SK-N-SH (cell line): ENCODE results near the gene C6orf136. TPM values are rescaled to one million over a fixed set of nuclear protein-coding genes. Genes with fewer than 3 reads are reported as not detected.

ENCODE experiments used
- CTCF ChIA-PET: fragments of 300-600, 350-600 bp; formaldehyde crosslinking; extraction: SDS; loops from one replicate; lab custom pipeline; 2021; lab: Yijun Ruan, JAX
- POLR2A ChIA-PET: fragments of 350-600 bp; sonication (Branson Sonifier 250); formaldehyde crosslinking; extraction: SDS; loops from one replicate; lab custom pipeline; 2020; ENCODE audit warnings: antibody characterized with exemption, inconsistent platforms; lab: Yijun Ruan, JAX
- DNase-seq: peaks from one replicate; pipeline ENCODE4 v3.0.0; 2012
- H2AFZ ChIP-seq: fragments of 200-600 bp; sonication (generic); 2 replicates; pipeline ENCODE4 v1.8.1; 2016; ENCODE audit warnings: antibody characterized with exemption, mild to moderate bottlenecking, low read depth
- H3F3A ChIP-seq: fragments of 200-600 bp; sonication (generic); replicated peaks from 2 replicates; pipeline ENCODE3; 2016; ENCODE audit warnings: antibody characterized with exemption, mild to moderate bottlenecking; ENCODE audit not compliant: insufficient read depth
- H3K27ac ChIP-seq, 2 experiments: fragments of 200-500 bp in 1 of 2; fragments of 200-600 bp in 1 of 2; sonication (Bioruptor generic) in 1 of 2; sonication (generic), shearing (Covaris generic) in 1 of 2; 2 replicates each; pipeline versions ENCODE4 v1.5.1 to v1.6.1; 2014 to 2016; ENCODE audit warnings: low read depth in 2 of 2, inconsistent platforms in 1 of 2, low read length in 1 of 2, mild to moderate bottlenecking in 1 of 2, mixed read lengths in 1 of 2
- H3K27me3 ChIP-seq: fragments of 200-600 bp; sonication (generic), shearing (Covaris generic); 2 replicates; pipeline ENCODE4 v1.6.1; 2016; ENCODE audit warnings: mixed run types; ENCODE audit not compliant: insufficient read depth
- H3K36me3 ChIP-seq, 2 experiments: fragments of 200-500 bp in 1 of 2; fragments of 200-600 bp in 1 of 2; sonication (Bioruptor generic) in 1 of 2; sonication (generic) in 1 of 2; replicated peaks in 1 of 2; 2 replicates each; pipeline versions ENCODE3 to v1.5.1; 2014 to 2016; ENCODE audit warnings: low read length in 1 of 2, mild to moderate bottlenecking in 1 of 2; ENCODE audit not compliant: insufficient read depth in 2 of 2, control insufficient read depth in 1 of 2
- H3K4me1 ChIP-seq, 2 experiments: fragments of 200-500 bp in 1 of 2; fragments of 200-600 bp in 1 of 2; sonication (Bioruptor generic) in 1 of 2; sonication (generic), shearing (Covaris generic) in 1 of 2; 2 replicates each; pipeline versions ENCODE4 v1.5.1 to v1.6.1; 2014 to 2016; ENCODE audit warnings: low read depth in 1 of 2, low read length in 1 of 2, mixed run types in 1 of 2; ENCODE audit not compliant: insufficient read depth in 2 of 2, control insufficient read depth in 1 of 2
- H3K4me2 ChIP-seq: fragments of 200-600 bp; sonication (generic), shearing (Covaris generic); 2 replicates; pipeline ENCODE4 v1.6.1; 2017; ENCODE audit warnings: mixed run types
- H3K4me3 ChIP-seq, 2 experiments: fragments of 200-500 bp in 1 of 2; fragments of 200-600 bp in 1 of 2; sonication (Bioruptor generic) in 1 of 2; sonication (generic), shearing (Covaris generic) in 1 of 2; 2 replicates each; pipeline versions ENCODE4 v1.5.1 to v1.8.1; 2014 to 2016; ENCODE audit warnings: low read depth in 2 of 2, inconsistent platforms in 1 of 2, low read length in 1 of 2, mild to moderate bottlenecking in 1 of 2, mixed read lengths in 1 of 2, moderate library complexity in 1 of 2
- H3K79me2 ChIP-seq: fragments of 200-600 bp; sonication (generic); 2 replicates; pipeline ENCODE4 v1.8.1; 2017; ENCODE audit warnings: mild to moderate bottlenecking; ENCODE audit not compliant: insufficient read depth
- H3K9ac ChIP-seq: fragments of 200-600 bp; sonication (generic); 2 replicates; pipeline ENCODE4 v1.6.1; 2017; ENCODE audit warnings: mixed run types
- H3K9me2 ChIP-seq: fragments of 200-600 bp; sonication (generic); 2 replicates; pipeline ENCODE4 v1.6.1; 2017; ENCODE audit warnings: mixed run types
- H3K9me3 ChIP-seq: fragments of 200-600 bp; sonication (generic); 2 replicates; pipeline ENCODE4 v1.6.1; 2017; ENCODE audit warnings: mixed run types, mild to moderate bottlenecking, moderate library complexity
- H4K20me1 ChIP-seq: fragments of 200-600 bp; sonication (generic); 2 replicates; pipeline ENCODE4 v1.6.1; 2017; ENCODE audit warnings: mild to moderate bottlenecking, mixed run types; ENCODE audit not compliant: insufficient read depth
- EZH2phosphoT487 ChIP-seq: fragments of 200-600 bp; sonication (generic); IDR thresholded peaks from 2 replicates; pipeline ENCODE4 v1.6.1; 2017; ENCODE audit warnings: low read depth, mixed run types, mild to moderate bottlenecking, antibody characterized with exemption, moderate library complexity, borderline replicate concordance
- FOSL2 ChIP-seq: IDR thresholded peaks from 2 replicates; pipeline ENCODE4 v1.4.0; 2012; ENCODE audit warnings: low read depth, mild to moderate bottlenecking, moderate library complexity, borderline replicate concordance
- FOXM1 ChIP-seq: IDR thresholded peaks from 2 replicates; pipeline ENCODE4 v1.4.0; 2012; ENCODE audit warnings: low read depth, mild to moderate bottlenecking
- MEF2A ChIP-seq: IDR thresholded peaks from 2 replicates; pipeline ENCODE4 v1.4.0; 2012; ENCODE audit warnings: low read depth, borderline replicate concordance
- MXI1 ChIP-seq: IDR thresholded peaks from 2 replicates; pipeline ENCODE4 v1.6.1; 2012; ENCODE audit warnings: mild to moderate bottlenecking, low read depth, low read length, improper control_type of control experiment
- POLR2AphosphoS5 ChIP-seq: IDR thresholded peaks from 2 replicates; pipeline ENCODE4 v1.6.1; 2012; ENCODE audit warnings: low read depth, low read length
- RXRA ChIP-seq: IDR thresholded peaks from 2 replicates; pipeline ENCODE4 v1.4.0; 2012; ENCODE audit warnings: low read depth, mild to moderate bottlenecking, borderline replicate concordance
- SIN3A ChIP-seq: IDR thresholded peaks from 2 replicates; pipeline ENCODE4 v1.6.1; 2012; ENCODE audit warnings: low read depth, mild to moderate bottlenecking, low read length, moderate library complexity, borderline replicate concordance
- SMC3 ChIP-seq: IDR thresholded peaks from 2 replicates; pipeline ENCODE4 v1.6.1; 2012; ENCODE audit warnings: low read depth, low read length, improper control_type of control experiment
- TCF12 ChIP-seq: IDR thresholded peaks from 2 replicates; pipeline ENCODE4 v1.4.0; 2012
- TEAD4 ChIP-seq: IDR thresholded peaks from 2 replicates; pipeline ENCODE4 v1.4.0; 2012; ENCODE audit warnings: mild to moderate bottlenecking, borderline replicate concordance; ENCODE audit not compliant: insufficient read depth
- WGBS: methylation state at CpG from one replicate; pipeline ENCODE4 v1.1.6; 2017; ENCODE audit warnings: low lambda C conversion rate; 5-methylcytosine and 5-hydroxymethylcytosine counted together
- polyA plus RNA-seq, 3 experiments: library from polyadenylated mRNA; depleted of rRNA; stranded (reverse); fragments of >200 nt; gene quantifications; 2 replicates each; pipeline ENCODE4 v1.2.3, GENCODE V29; 2012
- TF ChIP-seq, protein P1 (sequence below): IDR thresholded peaks from 2 replicates; pipeline ENCODE4 v1.4.0; 2012; ENCODE audit warnings: low read depth
- TF ChIP-seq, protein P2 (sequence below): IDR thresholded peaks from 2 replicates; pipeline ENCODE4 v1.4.0; 2012; ENCODE audit warnings: low read depth, borderline replicate concordance
- TF ChIP-seq, protein P3 (sequence below): IDR thresholded peaks from 2 replicates; pipeline ENCODE4 v1.6.1; 2012; ENCODE audit warnings: mild to moderate bottlenecking, low read depth, low read length, moderate library complexity
- TF ChIP-seq, protein P4 (sequence below): IDR thresholded peaks from 2 replicates; pipeline ENCODE4; 2012

C6orf136 gene
- polyA plus RNA-seq, 1 of the 3 experiments (the other 2 are of a cell fraction) = 14.3 TPM

DNA sequence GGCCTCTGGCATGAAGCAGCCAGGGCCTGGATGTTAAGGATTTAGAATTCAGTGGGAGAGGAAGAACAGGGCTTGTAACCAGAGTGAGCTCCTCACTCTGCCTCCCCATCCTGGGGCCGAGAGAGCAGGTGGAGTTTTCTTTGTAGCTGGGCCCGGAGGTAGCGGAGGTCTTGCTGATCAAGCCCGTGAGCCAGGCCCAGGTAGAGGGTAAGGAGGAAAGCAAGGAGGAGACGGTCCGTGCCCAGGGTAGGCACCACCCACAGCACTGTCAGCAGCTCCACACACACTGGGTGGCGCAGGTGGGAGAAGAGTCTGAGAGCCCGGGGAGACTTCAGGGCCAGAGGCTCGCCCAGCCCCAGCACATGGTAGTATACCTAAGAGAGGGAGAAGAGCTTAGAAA, 41.6 kb downstream of the C6orf136 start:
- no peaks in the 10 kb centered on the region for H3K9me2 ChIP-seq
- peak overlapping the region; percentile 98 for H3K4me2 ChIP-seq
- H3K9ac ChIP-seq = peak overlapping the region; percentile 97; the same call in 1 of the 2 replicates
- H3K79me2 ChIP-seq = peaks cover 69% of the 10 kb centered on the region
- H3K4me1 ChIP-seq = peaks cover 17 to 53% of the 10 kb centered on the region in 2 experiments; a peak in 2 of 4 replicates
- no peaks in the 10 kb centered on the region; the same call in 1 of the 2 replicates for H4K20me1 ChIP-seq
- CTCF ChIA-PET = interaction anchor here (1.0 to 29.8 kb wide), 5 partner anchors 8 to 34 kb away, joined by 3 to 838 read pairs (median 5); partner anchors contain the start of genes DHX16, FLOT1, MDC1 and TUBB
- no peak overlapping the region for H2AFZ ChIP-seq
- H3K27ac ChIP-seq = peak overlapping the region in 1 of 2 experiments; percentile 97; a peak in 3 of 4 replicates
- WGBS = 96% methylated on average over 9 of the region's 9 CpGs
- peaks cover 0 to 5% of the 10 kb centered on the region in 2 experiments for H3K36me3 ChIP-seq
- DNase-seq = no peak
- peak overlapping the region in 1 of 2 experiments; percentile 74; a peak in 2 of 4 replicates for H3K4me3 ChIP-seq
- H3K9me3 ChIP-seq = no peaks in the 10 kb centered on the region
- peaks cover 2% of the 10 kb centered on the region for H3F3A ChIP-seq
- TF ChIP-seq FOSL2 = no peak
- TF ChIP-seq MEF2A = no peak
- no peak for TF ChIP-seq TCF12
- TF ChIP-seq SMC3 = no peak
- TF ChIP-seq, protein P1, sequence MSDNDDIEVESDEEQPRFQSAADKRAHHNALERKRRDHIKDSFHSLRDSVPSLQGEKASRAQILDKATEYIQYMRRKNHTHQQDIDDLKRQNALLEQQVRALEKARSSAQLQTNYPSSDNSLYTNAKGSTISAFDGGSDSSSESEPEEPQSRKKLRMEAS = no peak
- TF ChIP-seq TEAD4 = no peak
- TF ChIP-seq POLR2AphosphoS5 = no peak
- TF ChIP-seq, protein P2, sequence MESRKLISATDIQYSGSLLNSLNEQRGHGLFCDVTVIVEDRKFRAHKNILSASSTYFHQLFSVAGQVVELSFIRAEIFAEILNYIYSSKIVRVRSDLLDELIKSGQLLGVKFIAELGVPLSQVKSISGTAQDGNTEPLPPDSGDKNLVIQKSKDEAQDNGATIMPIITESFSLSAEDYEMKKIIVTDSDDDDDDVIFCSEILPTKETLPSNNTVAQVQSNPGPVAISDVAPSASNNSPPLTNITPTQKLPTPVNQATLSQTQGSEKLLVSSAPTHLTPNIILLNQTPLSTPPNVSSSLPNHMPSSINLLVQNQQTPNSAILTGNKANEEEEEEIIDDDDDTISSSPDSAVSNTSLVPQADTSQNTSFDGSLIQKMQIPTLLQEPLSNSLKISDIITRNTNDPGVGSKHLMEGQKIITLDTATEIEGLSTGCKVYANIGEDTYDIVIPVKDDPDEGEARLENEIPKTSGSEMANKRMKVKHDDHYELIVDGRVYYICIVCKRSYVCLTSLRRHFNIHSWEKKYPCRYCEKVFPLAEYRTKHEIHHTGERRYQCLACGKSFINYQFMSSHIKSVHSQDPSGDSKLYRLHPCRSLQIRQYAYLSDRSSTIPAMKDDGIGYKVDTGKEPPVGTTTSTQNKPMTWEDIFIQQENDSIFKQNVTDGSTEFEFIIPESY = no peak
- TF ChIP-seq, protein P3, sequence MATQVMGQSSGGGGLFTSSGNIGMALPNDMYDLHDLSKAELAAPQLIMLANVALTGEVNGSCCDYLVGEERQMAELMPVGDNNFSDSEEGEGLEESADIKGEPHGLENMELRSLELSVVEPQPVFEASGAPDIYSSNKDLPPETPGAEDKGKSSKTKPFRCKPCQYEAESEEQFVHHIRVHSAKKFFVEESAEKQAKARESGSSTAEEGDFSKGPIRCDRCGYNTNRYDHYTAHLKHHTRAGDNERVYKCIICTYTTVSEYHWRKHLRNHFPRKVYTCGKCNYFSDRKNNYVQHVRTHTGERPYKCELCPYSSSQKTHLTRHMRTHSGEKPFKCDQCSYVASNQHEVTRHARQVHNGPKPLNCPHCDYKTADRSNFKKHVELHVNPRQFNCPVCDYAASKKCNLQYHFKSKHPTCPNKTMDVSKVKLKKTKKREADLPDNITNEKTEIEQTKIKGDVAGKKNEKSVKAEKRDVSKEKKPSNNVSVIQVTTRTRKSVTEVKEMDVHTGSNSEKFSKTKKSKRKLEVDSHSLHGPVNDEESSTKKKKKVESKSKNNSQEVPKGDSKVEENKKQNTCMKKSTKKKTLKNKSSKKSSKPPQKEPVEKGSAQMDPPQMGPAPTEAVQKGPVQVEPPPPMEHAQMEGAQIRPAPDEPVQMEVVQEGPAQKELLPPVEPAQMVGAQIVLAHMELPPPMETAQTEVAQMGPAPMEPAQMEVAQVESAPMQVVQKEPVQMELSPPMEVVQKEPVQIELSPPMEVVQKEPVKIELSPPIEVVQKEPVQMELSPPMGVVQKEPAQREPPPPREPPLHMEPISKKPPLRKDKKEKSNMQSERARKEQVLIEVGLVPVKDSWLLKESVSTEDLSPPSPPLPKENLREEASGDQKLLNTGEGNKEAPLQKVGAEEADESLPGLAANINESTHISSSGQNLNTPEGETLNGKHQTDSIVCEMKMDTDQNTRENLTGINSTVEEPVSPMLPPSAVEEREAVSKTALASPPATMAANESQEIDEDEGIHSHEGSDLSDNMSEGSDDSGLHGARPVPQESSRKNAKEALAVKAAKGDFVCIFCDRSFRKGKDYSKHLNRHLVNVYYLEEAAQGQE = no peak
- no peak for TF ChIP-seq RXRA
- TF ChIP-seq, protein P4, sequence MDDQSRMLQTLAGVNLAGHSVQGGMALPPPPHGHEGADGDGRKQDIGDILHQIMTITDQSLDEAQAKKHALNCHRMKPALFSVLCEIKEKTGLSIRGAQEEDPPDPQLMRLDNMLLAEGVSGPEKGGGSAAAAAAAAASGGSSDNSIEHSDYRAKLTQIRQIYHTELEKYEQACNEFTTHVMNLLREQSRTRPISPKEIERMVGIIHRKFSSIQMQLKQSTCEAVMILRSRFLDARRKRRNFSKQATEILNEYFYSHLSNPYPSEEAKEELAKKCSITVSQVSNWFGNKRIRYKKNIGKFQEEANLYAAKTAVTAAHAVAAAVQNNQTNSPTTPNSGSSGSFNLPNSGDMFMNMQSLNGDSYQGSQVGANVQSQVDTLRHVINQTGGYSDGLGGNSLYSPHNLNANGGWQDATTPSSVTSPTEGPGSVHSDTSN = no peak
- no peak for TF ChIP-seq EZH2phosphoT487
- no peak for TF ChIP-seq MXI1
- TF ChIP-seq SIN3A = no peak
- no peak for TF ChIP-seq FOXM1
- TF ChIP-seq, all 33 proteins: peak for 0
- POLR2A ChIA-PET = interaction anchor here (1.0 to 1.9 kb wide), 2 partner anchors 71 to 74 kb away, joined by 4 to 7 read pairs; partner anchors contain the start of gene MRPS18B
- no peaks in the 10 kb centered on the region for H3K27me3 ChIP-seq
